Gastroesophageal sphincter (tissue), 3 donors: ENCODE measurements around the gene LSM10.

Source experiments
- EP300 ChIP-seq: sonication (generic); formaldehyde crosslinking; IDR thresholded peaks from one replicate; pipeline ENCODE4 v1.6.1; 2017; ENCODE audit warnings: antibody characterized with exemption, mild to moderate bottlenecking
- POLR2A ChIP-seq, 2 donors: fragments of 450-650 bp; IDR thresholded peaks; one replicate each; pipeline ENCODE4 v1.6.1; 2017; ENCODE audit warnings: antibody characterized with exemption in 2 of 2, mild to moderate bottlenecking in 2 of 2, moderate library complexity in 1 of 2
- TF ChIP-seq, protein P1 (sequence below), 4 experiments: fragments of 200-600 bp in 2 of 4; fragments of 450-650 bp in 2 of 4; sonication (generic) in 1 of 4; IDR thresholded peaks; one replicate each; pipeline ENCODE4 v1.5.1; 2017 to 2019; ENCODE audit warnings: antibody characterized with exemption in 4 of 4, mild to moderate bottlenecking in 2 of 4, moderate library complexity in 2 of 4

DNA sequence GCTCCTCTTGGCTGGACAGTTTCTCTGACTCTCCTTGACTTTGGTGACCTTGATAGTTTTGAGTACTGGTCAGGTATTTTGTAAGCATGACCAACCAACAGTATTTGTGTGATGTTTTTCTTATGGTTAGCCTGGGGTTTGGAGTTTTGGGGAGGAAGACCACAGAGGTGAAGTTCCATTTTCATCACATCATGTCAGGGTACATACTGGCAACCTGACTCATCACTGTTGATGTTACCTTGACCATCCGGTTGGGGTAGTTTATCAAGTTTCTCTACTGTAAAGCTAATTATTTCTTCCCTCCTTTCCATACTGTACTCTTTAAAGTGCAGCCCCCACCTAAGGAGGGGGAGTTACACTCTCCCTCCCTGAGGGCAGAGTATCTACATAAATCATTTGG is 39.1 kb upstream of the LSM10 start:
- TF ChIP-seq, protein P1, sequence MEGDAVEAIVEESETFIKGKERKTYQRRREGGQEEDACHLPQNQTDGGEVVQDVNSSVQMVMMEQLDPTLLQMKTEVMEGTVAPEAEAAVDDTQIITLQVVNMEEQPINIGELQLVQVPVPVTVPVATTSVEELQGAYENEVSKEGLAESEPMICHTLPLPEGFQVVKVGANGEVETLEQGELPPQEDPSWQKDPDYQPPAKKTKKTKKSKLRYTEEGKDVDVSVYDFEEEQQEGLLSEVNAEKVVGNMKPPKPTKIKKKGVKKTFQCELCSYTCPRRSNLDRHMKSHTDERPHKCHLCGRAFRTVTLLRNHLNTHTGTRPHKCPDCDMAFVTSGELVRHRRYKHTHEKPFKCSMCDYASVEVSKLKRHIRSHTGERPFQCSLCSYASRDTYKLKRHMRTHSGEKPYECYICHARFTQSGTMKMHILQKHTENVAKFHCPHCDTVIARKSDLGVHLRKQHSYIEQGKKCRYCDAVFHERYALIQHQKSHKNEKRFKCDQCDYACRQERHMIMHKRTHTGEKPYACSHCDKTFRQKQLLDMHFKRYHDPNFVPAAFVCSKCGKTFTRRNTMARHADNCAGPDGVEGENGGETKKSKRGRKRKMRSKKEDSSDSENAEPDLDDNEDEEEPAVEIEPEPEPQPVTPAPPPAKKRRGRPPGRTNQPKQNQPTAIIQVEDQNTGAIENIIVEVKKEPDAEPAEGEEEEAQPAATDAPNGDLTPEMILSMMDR (IDR thresholded peaks at IDR 0.05), result no peak
- no peak for TF ChIP-seq POLR2A (IDR thresholded peaks at IDR 0.05)
- TF ChIP-seq EP300, result no peak
